GM19372 (cell line): ENCODE data around the gene PUSL1.

Source experiments
- ATAC-seq: cut with Tn5 transposase; IDR thresholded peaks from one replicate; pipeline ENCODE4 v1.9.1; 2021; ENCODE audit warnings: mild to moderate bottlenecking, low read depth, moderate library complexity; ENCODE audit not compliant: unreplicated experiment

PUSL1 gene

GRCh38 chr1:1278620-1279019 lies 29.8 kb upstream of the PUSL1 start:
- no peak for ATAC-seq

- no peak for ATAC-seq
Observed at GRCh38 chr1:1279028-1279427, 29.4 kb upstream of the PUSL1 start.

- ATAC-seq: no peak
Observed at GRCh38 chr1:1280782-1281481, 27.5 kb upstream of the PUSL1 start.

GRCh38 chr1:1281533-1282321 lies 26.7 kb upstream of the PUSL1 start:
- no peak for ATAC-seq

- no peak for ATAC-seq
Observed at GRCh38 chr1:1282998-1283397, 25.4 kb upstream of the PUSL1 start.

- no peak for ATAC-seq
Observed at GRCh38 chr1:1283821-1284220, 24.6 kb upstream of the PUSL1 start.

GRCh38 chr1:1284221-1285101 lies 23.9 kb upstream of the PUSL1 start:
- no peak for ATAC-seq

GRCh38 chr1:1285102-1285571 lies 23.3 kb upstream of the PUSL1 start:
- ATAC-seq: no peak

- ATAC-seq: no peak
Observed at GRCh38 chr1:1285611-1286311, 22.6 kb upstream of the PUSL1 start.

GRCh38 chr1:1286313-1287261 lies 21.8 kb upstream of the PUSL1 start:
- ATAC-seq: no peak

- no peak for ATAC-seq
Observed at GRCh38 chr1:1287288-1288110, 20.9 kb upstream of the PUSL1 start.

GRCh38 chr1:1290238-1290731 lies 18.1 kb upstream of the PUSL1 start:
- no peak for ATAC-seq

- no peak for ATAC-seq
Observed at GRCh38 chr1:1291023-1291528, 17.3 kb upstream of the PUSL1 start.

- no peak for ATAC-seq
Observed at GRCh38 chr1:1291548-1292441, 16.6 kb upstream of the PUSL1 start.

GRCh38 chr1:1292442-1292779 lies 16.0 kb upstream of the PUSL1 start:
- no peak for ATAC-seq

GRCh38 chr1:1292851-1293250 lies 15.5 kb upstream of the PUSL1 start:
- no peak for ATAC-seq
